ENCODE data around the gene CHERP.

The CHERP gene

DNA sequence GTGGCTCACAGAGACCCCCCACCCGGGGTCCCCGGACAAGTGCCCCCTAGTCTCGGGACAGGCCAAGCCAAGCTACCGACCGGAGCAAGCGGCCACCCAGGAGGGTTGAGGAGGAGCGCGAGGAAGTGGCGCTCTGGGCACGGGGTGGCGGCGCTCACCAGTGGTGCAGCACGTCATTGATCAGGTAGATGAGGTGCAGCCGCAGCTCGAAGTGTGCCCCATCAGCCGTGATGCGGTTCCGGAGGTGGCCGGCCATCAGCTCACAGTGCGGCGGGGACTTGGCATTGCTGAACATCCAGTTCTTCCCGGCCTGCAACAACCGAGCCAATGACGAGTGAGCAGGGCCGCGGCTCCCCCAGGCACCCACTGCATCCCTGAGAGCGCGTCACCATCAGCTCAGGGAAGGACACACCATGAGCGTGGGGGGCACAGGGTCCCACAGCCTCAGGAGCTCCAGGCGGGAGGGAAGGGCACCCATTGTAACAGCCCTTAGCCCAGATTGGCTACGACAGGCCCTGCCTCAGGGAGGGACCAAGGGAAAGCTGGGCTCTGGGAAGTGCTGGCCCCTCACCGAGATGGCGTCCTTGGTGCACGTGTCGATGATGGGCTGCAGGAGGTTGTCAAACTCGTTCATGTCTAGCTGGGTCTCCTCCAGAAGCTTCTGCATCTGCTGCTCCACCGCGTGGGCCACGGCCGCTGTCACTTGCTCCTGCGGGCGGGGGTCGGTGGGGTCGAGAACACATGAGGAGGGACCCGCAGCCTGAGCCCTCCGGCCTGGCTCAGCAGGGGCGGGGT, 9.6 kb downstream of the CHERP start:
- WGBS (ENCODE audit: extremely low coverage, insufficient coverage, low lambda C conversion rate) = no CpG with 5 or more reads among the region's 47 CpGs
- H2BK120ac ChIP-seq (ENCODE audit: low read depth, low read length) = no peak overlapping the region
- H3K27me3 ChIP-seq (ENCODE audit: insufficient read depth, low read length, poor library complexity) = no peaks in the 10 kb centered on the region
- H3K36me3 ChIP-seq (ENCODE audit: control insufficient read depth, insufficient read depth, low read length) = peaks cover 20% of the 10 kb centered on the region
- H3K79me2 ChIP-seq (ENCODE audit: control insufficient read depth, insufficient read depth, low read length) = peaks cover 18% of the 10 kb centered on the region
- H3K4me2 ChIP-seq (ENCODE audit: low read length) = no peak overlapping the region
- no peak overlapping the region for H2AK5ac ChIP-seq (ENCODE audit: low read length)
- H3K4me1 ChIP-seq (ENCODE audit: control insufficient read depth, low read depth, low read length) = no peaks in the 10 kb centered on the region
- no peak overlapping the region for H3K9ac ChIP-seq (ENCODE audit: low read length)
- H3K18ac ChIP-seq (ENCODE audit: low read length) = no peak overlapping the region
- H4K5ac ChIP-seq (ENCODE audit: low read length) = no peak overlapping the region
- H3K23ac ChIP-seq (ENCODE audit: low read length) = no peak overlapping the region
- no peak overlapping the region for H3K4me3 ChIP-seq (ENCODE audit: low read length)
- H3K4ac ChIP-seq (ENCODE audit: low read depth, low read length) = no peak overlapping the region
- H3K79me1 ChIP-seq (ENCODE audit: low read length) = peaks cover 17% of the 10 kb centered on the region
- DNase-seq = no peak
- H3K56ac ChIP-seq (ENCODE audit: low read length) = no peak overlapping the region
- H3K27ac ChIP-seq (ENCODE audit: low read depth, low read length) = no peak overlapping the region
- H4K8ac ChIP-seq (ENCODE audit: low read depth, low read length) = no peak overlapping the region
- H2BK5ac ChIP-seq (ENCODE audit: low read length) = no peak overlapping the region
- H2BK15ac ChIP-seq (replicated peaks; ENCODE audit: low read depth) = no peak overlapping the region

DNA sequence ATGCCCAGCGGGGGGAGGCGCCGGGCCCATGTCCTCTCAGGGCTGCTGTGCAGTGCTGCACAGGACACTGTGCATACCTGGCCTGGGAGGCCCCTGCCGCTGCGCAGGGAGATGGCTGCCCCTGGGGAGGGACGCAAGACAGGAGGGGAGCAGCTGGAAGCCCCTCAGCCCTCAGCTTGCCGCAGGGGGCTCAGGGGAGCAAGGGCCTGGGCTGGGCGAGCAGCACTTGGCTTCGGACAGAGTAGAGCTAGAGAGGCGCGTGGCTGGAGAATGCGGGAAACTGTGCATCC, 10.9 kb downstream of the CHERP start:
- Histone ChIP-seq H3K4me1 (ENCODE audit: control insufficient read depth, low read depth, low read length) (no peaks in the 10 kb centered on the region), H3K27ac (ENCODE audit: low read depth, low read length) (no peak overlapping the region), H3K79me2 (ENCODE audit: control insufficient read depth, insufficient read depth, low read length) (peaks cover 7% of the 10 kb centered on the region), H3K23ac (ENCODE audit: low read length) (no peak overlapping the region), H3K36me3 (ENCODE audit: control insufficient read depth, insufficient read depth, low read length) (peaks cover 26% of the 10 kb centered on the region), H4K5ac (ENCODE audit: low read length) (no peak overlapping the region), H3K4me2 (ENCODE audit: low read length) (no peak overlapping the region), H3K56ac (ENCODE audit: low read length) (no peak overlapping the region), H3K9ac (ENCODE audit: low read length) (no peak overlapping the region), H4K8ac (ENCODE audit: low read depth, low read length) (no peak overlapping the region), H3K4me3 (ENCODE audit: low read length) (no peak overlapping the region), H3K79me1 (ENCODE audit: low read length) (peaks cover 8% of the 10 kb centered on the region), H3K4ac (ENCODE audit: low read depth, low read length) (no peak overlapping the region), H2AK5ac (ENCODE audit: low read length) (no peak overlapping the region), H2BK5ac (ENCODE audit: low read length) (no peak overlapping the region), H3K27me3 (ENCODE audit: insufficient read depth, low read length, poor library complexity) (no peaks in the 10 kb centered on the region), H3K18ac (ENCODE audit: low read length) (no peak overlapping the region), H2BK120ac (ENCODE audit: low read depth, low read length) (no peak overlapping the region), H2BK15ac (replicated peaks; ENCODE audit: low read depth) (no peak overlapping the region)
- no CpG with 5 or more reads among the region's 12 CpGs for WGBS (ENCODE audit: extremely low coverage, insufficient coverage, low lambda C conversion rate)
- no peak for DNase-seq

DNA sequence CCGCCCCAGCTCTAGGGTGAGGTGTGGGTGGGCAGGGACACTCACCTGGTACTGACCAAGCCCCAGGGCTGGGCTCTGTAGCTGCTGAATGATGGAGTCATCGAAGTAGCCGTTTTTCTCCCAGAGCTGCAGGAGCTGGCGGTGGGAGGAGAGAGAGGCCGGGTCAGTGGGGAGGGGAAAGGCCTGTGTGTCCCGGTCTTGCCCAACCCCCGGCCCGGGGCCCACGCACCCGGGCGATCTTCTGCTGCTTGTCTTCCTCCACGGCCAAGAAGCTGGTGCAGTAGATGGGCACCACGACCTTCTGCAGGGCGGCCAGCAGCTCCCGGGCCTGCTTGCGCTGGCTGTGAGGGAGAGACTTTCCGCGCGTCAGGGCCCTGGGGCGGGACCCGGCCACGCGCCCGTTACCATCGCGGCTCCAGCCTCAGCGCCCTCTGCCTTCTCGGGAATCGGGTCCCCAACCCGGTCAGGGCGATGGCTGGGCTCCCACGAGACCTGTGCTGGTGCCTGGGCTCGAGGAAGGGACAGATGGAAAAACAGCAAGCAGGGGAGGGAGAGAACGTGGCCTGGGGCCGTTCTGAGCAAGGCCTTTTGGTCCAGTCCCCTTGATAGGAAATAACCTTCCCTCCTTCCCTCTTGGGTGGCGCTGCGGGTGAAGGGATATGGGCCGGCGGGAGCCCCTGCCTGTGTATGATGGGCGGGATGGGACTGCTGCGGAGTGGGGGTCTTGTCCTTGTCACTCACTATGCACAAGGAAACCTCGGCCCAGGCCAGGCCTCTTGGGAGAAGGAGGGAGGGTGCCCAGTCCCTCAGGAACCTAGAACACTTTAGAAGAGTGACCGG, 11.5 kb downstream of the CHERP start:
- peaks cover 2% of the 10 kb centered on the region for H3K79me2 ChIP-seq (ENCODE audit: control insufficient read depth, insufficient read depth, low read length)
- H2BK5ac ChIP-seq (ENCODE audit: low read length) = no peak overlapping the region
- H3K4me2 ChIP-seq (ENCODE audit: low read length) = no peak overlapping the region
- no peak overlapping the region for H3K27ac ChIP-seq (ENCODE audit: low read depth, low read length)
- H3K27me3 ChIP-seq (ENCODE audit: insufficient read depth, low read length, poor library complexity) = no peaks in the 10 kb centered on the region
- H3K4me3 ChIP-seq (ENCODE audit: low read length) = no peak overlapping the region
- H3K18ac ChIP-seq (ENCODE audit: low read length) = no peak overlapping the region
- WGBS (ENCODE audit: extremely low coverage, insufficient coverage, low lambda C conversion rate) = no CpG with 5 or more reads among the region's 43 CpGs
- H3K36me3 ChIP-seq (ENCODE audit: control insufficient read depth, insufficient read depth, low read length) = peaks cover 26% of the 10 kb centered on the region
- H3K56ac ChIP-seq (ENCODE audit: low read length) = no peak overlapping the region
- H2AK5ac ChIP-seq (ENCODE audit: low read length) = no peak overlapping the region
- no peak overlapping the region for H2BK120ac ChIP-seq (ENCODE audit: low read depth, low read length)
- H4K8ac ChIP-seq (ENCODE audit: low read depth, low read length) = no peak overlapping the region
- no peaks in the 10 kb centered on the region for H3K4me1 ChIP-seq (ENCODE audit: control insufficient read depth, low read depth, low read length)
- no peak overlapping the region for H2BK15ac ChIP-seq (replicated peaks; ENCODE audit: low read depth)
- no peak overlapping the region for H4K5ac ChIP-seq (ENCODE audit: low read length)
- H3K79me1 ChIP-seq (ENCODE audit: low read length) = peaks cover 4% of the 10 kb centered on the region
- no peak for DNase-seq
- no peak overlapping the region for H3K4ac ChIP-seq (ENCODE audit: low read depth, low read length)
- H3K9ac ChIP-seq (ENCODE audit: low read length) = no peak overlapping the region
- H3K23ac ChIP-seq (ENCODE audit: low read length) = no peak overlapping the region

DNA sequence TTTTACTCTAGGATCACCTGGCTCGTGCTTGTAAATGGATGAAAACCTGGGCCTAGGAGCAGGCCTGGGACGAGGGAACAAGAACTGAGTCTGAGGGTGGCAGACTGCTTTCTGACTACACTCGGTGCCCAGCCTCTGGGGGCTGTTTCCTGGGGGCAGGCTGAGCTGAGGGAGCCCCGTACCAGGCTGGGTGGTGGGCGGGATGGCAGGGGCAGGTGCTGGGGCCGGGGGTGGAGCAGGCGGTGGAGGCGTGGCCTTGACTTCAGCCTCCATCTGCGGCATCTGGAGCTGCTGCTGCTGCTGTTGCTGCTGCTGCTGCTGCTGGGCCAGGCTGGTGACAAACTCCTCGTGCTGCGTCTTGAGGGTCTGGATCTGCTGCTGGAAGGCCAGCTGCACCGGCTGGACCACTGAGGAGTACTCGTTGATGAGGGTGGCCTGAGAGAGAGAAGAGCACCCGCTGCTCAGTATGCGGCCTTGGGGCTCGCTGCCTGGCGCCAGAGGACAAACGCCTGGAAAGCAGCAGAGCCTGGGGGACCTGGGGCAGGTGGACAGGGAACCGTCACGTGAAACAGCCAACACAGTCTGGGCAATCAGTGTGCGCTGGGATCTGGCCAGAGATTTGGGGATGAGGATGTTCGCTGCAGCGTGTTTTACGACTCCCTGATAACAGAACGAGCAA, 12.6 kb downstream of the CHERP start:
- Histone ChIP-seq H3K4me3 (ENCODE audit: low read length) (no peak overlapping the region), H3K4me2 (ENCODE audit: low read length) (no peak overlapping the region), H3K36me3 (ENCODE audit: control insufficient read depth, insufficient read depth, low read length) (peaks cover 26% of the 10 kb centered on the region), H3K79me1 (ENCODE audit: low read length) (peaks cover 2% of the 10 kb centered on the region), H3K4me1 (ENCODE audit: control insufficient read depth, low read depth, low read length) (no peaks in the 10 kb centered on the region), H3K27me3 (ENCODE audit: insufficient read depth, low read length, poor library complexity) (no peaks in the 10 kb centered on the region), H2AK5ac (ENCODE audit: low read length) (no peak overlapping the region), H4K5ac (ENCODE audit: low read length) (no peak overlapping the region), H3K56ac (ENCODE audit: low read length) (no peak overlapping the region), H3K27ac (ENCODE audit: low read depth, low read length) (no peak overlapping the region), H4K8ac (ENCODE audit: low read depth, low read length) (no peak overlapping the region), H2BK120ac (ENCODE audit: low read depth, low read length) (no peak overlapping the region), H3K9ac (ENCODE audit: low read length) (no peak overlapping the region), H2BK5ac (ENCODE audit: low read length) (no peak overlapping the region), H2BK15ac (replicated peaks; ENCODE audit: low read depth) (no peak overlapping the region), H3K79me2 (ENCODE audit: control insufficient read depth, insufficient read depth, low read length) (no peaks in the 10 kb centered on the region), H3K18ac (ENCODE audit: low read length) (no peak overlapping the region), H3K23ac (ENCODE audit: low read length) (no peak overlapping the region), H3K4ac (ENCODE audit: low read depth, low read length) (no peak overlapping the region)
- no peak for DNase-seq
- WGBS (ENCODE audit: extremely low coverage, insufficient coverage, low lambda C conversion rate) = no CpG with 5 or more reads among the region's 25 CpGs

DNA sequence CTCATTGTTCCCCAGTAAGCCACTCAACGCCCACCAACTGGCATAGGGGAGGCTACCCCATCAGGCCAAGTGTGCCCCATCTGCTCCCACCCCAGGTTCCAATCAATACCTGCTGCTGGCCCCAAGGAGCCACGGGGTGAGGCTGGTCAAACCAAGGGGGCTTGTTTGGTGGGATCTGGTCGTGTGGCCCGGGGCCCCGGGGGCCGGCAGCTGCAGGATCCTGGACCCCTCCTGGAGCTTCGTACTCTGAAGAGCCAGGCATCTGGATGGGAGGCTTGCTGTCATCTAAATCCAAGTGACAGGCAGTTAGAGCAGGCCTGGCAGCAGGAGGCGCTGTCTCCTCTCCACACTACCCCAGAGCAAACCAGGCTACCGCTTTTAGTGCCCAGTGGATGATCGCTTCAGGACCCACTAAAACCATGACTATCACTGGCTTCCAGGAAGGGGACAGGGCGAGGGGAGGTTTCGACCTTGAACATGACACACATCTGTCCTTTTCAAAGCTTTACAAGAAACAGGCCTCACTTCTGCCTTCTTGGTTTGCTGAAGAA, 14.2 kb downstream of the CHERP start:
- no peak overlapping the region for H4K5ac ChIP-seq (ENCODE audit: low read length)
- no peak overlapping the region for H4K8ac ChIP-seq (ENCODE audit: low read depth, low read length)
- no peaks in the 10 kb centered on the region for H3K79me2 ChIP-seq (ENCODE audit: control insufficient read depth, insufficient read depth, low read length)
- H3K56ac ChIP-seq (ENCODE audit: low read length) = no peak overlapping the region
- H3K27ac ChIP-seq (ENCODE audit: low read depth, low read length) = no peak overlapping the region
- no peak overlapping the region for H2BK15ac ChIP-seq (replicated peaks; ENCODE audit: low read depth)
- H3K9ac ChIP-seq (ENCODE audit: low read length) = no peak overlapping the region
- H3K4ac ChIP-seq (ENCODE audit: low read depth, low read length) = no peak overlapping the region
- no peak overlapping the region for H2BK5ac ChIP-seq (ENCODE audit: low read length)
- DNase-seq = peak; percentile 55
- no peaks in the 10 kb centered on the region for H3K4me1 ChIP-seq (ENCODE audit: control insufficient read depth, low read depth, low read length)
- H3K23ac ChIP-seq (ENCODE audit: low read length) = no peak overlapping the region
- H3K36me3 ChIP-seq (ENCODE audit: control insufficient read depth, insufficient read depth, low read length) = peaks cover 29% of the 10 kb centered on the region
- H2AK5ac ChIP-seq (ENCODE audit: low read length) = no peak overlapping the region
- H2BK120ac ChIP-seq (ENCODE audit: low read depth, low read length) = no peak overlapping the region
- H3K27me3 ChIP-seq (ENCODE audit: insufficient read depth, low read length, poor library complexity) = no peaks in the 10 kb centered on the region
- no peak overlapping the region for H3K18ac ChIP-seq (ENCODE audit: low read length)
- H3K4me3 ChIP-seq (ENCODE audit: low read length) = no peak overlapping the region
- no peak overlapping the region for H3K4me2 ChIP-seq (ENCODE audit: low read length)
- H3K79me1 ChIP-seq (ENCODE audit: low read length) = peaks cover 2% of the 10 kb centered on the region
- WGBS (ENCODE audit: extremely low coverage, insufficient coverage, low lambda C conversion rate) = no CpG with 5 or more reads among the region's 12 CpGs

All from mesendoderm (in vitro differentiated cells).